GM12865 (cell line): Measurements from ENCODE around the gene SIRT3.

Source experiments
- DNase-seq: peaks from one replicate; pipeline ENCODE4 v3.0.0; 2010; ENCODE audit warnings: low read depth
- H3K4me3 ChIP-seq: 2 replicates; pipeline ENCODE4 v1.5.1; 2011; ENCODE audit warnings: mild to moderate bottlenecking, low read depth, low read length, control low read depth
- TF ChIP-seq, protein P1 (sequence below): IDR thresholded peaks from 2 replicates; pipeline ENCODE4 v1.5.1; 2011; ENCODE audit warnings: low read length, control low read depth, low read depth, inconsistent platforms; ENCODE audit not compliant: insufficient read depth; ENCODE audit errors: missing control alignments

The SIRT3 gene

DNA sequence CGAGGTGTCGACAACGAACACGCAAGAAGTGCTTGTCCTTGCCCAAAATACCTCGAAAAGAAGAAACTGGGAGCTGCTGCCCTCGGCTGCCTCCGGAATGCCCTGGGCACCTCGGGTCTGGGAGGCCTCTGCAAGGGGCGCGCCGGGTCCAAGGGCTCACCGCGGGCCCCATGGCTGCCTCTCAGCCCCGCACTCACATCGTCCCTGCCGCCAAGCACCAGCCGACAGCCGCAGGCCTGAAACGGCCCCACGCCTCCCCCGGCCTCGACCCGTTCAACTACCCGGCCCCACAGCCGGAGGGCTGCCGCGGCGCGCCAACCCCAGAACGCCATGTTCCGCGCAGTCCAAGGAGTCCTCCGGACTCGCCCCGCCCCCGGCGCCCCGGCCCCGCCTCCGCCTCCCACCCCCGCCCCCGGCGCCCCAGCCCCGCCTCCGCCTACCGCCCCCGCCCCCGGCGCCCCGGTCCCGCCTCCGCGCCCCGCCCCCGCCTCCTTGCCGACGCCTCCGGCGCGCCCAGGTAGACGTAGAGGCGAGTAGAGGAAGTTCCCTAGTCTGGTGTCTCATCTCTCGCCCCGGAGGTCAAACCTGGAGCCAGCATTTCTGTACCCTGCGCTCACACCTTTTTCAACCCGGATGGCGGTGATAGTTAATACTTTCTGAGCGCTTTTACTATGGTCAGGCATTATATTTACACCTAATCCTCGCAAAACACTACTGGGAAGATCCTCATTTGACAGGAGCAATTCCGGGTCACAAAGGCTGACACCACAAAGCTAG, at the start of gene SIRT3:
SIRT3 (minus strand) TSS at position 346 of the 777 bp plus-strand sequence; CDS start at position 332, 14 bp downstream.
- peak within 1 kb of the TSS; percentile 94 for H3K4me3 ChIP-seq
- peak; percentile 94 for DNase-seq
- TF ChIP-seq, protein P1, sequence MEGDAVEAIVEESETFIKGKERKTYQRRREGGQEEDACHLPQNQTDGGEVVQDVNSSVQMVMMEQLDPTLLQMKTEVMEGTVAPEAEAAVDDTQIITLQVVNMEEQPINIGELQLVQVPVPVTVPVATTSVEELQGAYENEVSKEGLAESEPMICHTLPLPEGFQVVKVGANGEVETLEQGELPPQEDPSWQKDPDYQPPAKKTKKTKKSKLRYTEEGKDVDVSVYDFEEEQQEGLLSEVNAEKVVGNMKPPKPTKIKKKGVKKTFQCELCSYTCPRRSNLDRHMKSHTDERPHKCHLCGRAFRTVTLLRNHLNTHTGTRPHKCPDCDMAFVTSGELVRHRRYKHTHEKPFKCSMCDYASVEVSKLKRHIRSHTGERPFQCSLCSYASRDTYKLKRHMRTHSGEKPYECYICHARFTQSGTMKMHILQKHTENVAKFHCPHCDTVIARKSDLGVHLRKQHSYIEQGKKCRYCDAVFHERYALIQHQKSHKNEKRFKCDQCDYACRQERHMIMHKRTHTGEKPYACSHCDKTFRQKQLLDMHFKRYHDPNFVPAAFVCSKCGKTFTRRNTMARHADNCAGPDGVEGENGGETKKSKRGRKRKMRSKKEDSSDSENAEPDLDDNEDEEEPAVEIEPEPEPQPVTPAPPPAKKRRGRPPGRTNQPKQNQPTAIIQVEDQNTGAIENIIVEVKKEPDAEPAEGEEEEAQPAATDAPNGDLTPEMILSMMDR: no peak

DNA sequence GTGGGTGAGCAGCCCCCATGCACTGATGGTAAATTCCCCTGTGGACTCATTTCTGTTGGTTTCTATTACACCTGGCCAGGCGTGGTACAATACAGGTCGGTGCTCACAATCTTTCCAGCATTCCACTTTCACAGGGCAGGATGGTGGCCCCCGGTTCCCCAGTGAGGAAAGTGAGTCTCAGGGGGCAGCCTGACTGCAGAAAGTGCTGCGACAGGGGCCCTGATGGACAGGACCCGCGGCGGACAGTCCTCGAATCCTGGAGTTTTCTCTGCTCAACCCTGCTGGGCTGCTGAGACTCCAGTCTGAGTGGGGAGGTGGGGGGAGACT, 49.7 kb upstream of the SIRT3 start:
- no peak overlapping the region for H3K4me3 ChIP-seq
- TF ChIP-seq, protein P1: no peak
- no peak for DNase-seq

DNA sequence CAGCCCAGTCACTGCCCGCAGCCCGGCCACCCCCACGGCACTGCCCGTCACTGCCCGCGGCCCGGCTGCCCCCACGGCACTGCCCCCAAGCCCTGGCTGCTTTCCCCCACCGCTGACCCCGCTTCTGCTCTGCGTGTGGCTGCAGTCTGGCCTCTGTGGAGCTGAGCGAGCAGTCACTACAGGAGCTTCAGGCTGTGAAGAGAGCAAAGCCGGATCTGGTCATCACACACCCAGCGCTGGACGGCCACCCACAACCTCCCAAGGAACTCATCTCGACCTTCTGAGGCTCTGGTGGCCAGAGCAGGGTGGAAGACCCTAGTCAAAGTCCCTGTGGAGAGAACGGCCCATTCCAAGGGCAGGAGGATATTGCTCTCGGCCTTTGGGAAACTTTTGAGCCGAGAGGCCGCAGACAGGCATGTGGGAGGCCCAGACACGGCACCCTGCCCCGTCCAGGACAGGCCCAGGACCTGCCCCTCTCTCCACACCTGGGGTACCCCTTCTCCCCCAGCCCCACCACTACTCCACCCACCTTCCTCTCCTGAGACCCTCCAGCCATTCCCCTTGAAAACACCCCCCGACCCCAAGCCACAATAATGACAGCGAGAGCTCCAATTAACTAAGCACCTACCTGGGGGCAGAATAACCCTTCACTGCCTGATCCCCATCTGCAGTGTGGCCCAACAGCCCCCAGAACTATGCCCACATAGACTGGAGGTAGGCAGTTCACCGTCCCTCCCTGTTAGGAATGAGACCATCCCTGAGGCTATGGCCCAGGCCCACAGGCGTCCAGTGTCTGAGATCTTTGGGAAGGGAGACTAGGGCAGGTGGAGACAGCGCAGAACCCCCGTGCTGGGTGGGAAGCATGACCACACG, 49.1 kb upstream of the SIRT3 start:
- no peak for DNase-seq
- H3K4me3 ChIP-seq: no peak overlapping the region
- TF ChIP-seq, protein P1: no peak

DNA sequence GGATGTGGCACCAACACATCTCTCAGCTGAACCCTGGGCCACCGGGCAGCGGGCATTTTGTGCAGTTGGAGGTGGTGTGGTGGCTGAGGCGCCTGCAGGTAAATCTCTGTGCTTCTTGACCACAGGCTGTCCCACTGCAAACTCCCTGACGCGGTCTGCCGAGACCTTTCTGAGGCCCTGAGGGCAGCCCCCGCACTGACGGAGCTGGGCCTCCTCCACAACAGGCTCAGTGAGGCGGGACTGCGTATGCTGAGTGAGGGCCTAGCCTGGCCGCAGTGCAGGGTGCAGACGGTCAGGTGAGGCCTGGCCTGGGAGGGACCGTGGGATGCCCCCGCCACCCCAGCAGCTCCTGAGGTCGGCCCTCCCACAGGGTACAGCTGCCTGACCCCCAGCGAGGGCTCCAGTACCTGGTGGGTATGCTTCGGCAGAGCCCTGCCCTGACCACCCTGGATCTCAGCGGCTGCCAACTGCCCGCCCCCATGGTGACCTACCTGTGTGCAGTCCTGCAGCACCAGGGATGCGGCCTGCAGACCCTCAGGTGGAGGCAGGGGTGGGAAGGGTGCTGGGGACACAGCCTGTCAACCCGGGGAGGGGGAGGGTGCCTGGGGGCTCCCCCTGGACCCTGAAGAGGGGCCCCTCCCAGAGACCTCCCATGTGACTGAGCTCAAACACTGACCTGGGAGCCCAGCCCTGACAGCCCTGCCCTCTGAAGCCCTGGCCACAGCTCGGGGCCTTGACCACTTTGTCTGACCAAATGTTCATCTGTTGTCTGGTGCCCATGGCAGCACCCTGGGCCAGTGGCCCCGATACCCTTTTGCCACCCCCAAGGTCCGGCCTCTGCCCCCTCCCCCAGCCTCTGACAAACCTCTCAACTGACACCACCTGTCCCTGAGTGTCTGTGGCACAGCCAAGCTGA, 48.2 kb upstream of the SIRT3 start:
- TF ChIP-seq, protein P1: no peak
- no peak for DNase-seq

DNA sequence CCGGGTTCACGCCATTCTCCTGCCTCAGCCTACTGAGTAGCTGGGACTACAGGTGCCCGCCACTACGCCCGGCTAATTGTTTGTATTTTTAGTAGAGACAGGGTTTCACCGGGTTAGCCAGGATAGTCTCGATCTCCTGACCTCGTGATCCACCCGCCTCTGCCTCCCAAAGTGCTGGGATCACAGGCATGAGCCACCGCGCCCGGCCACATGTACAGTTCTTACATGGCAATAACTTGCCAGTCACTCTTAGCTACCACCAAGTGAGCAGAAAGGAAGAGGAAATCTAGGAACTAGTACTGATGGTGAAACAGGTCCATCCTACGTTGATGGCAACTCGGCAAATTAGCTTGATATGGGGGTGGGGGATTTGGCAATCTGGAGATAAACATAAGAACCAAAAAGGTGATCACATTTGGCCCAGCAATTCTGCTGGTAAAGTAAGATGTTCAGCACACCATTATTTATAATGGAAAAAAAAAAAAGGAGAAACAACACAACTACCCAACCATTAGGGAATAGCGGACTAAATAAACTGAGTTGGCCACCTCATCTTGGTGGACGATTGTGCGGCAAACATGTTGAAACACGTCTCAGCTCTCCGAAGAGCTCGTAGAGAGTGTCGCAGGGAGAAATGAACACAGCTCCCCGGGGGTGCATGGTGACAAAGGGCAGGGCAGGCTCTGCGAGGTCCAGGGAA, 47.4 kb upstream of the SIRT3 start:
- no peak overlapping the region for H3K4me3 ChIP-seq
- no peak for DNase-seq
- TF ChIP-seq, protein P1: no peak

More for the DNA sequence above, 48.2 kb upstream of the SIRT3 start:
- no peak overlapping the region for H3K4me3 ChIP-seq
